HCT116 (cell line): Measurements from ENCODE around the gene POLR1A. TPM values are rescaled to one million over a fixed set of nuclear protein-coding genes. Genes with fewer than 3 reads are reported as not detected.

Source experiments
- ATAC-seq: fragments of 200-7000 bp; cut with Tn5 transposase; 2 replicates; pipeline ENCODE4 v1.9.1; 2020; ENCODE audit warnings: mild to moderate bottlenecking, moderate library complexity
- BruUV-seq: library from RNA; stranded (reverse); fragments of 400-500 nt; replicated peaks from 2 replicates; lab custom pipeline; 2021; lab: Mats Ljungman, UMichigan
- CTCF ChIA-PET: fragments of 300-600 bp; sonication (Branson Sonifier 250); formaldehyde crosslinking; loops from one replicate; lab custom pipeline; 2021; ENCODE audit warnings: antibody characterized with exemption; lab: Charles Lee
- POLR2A ChIA-PET: fragments of 300-600, 350-600 bp; sonication (Branson Sonifier 250); formaldehyde crosslinking; loops from one replicate; lab custom pipeline; 2021; ENCODE audit warnings: antibody characterized with exemption; lab: Charles Lee
- RAD21 ChIA-PET, 2 experiments: fragments of 300-600 bp; sonication (Branson Sonifier 250); formaldehyde crosslinking; loops; one replicate each; lab custom pipeline; 2023; ENCODE audit warnings: low total read pairs in 2 of 2; ENCODE audit not compliant: uncharacterized antibody in 2 of 2, unreplicated experiment in 2 of 2, low non-redundant PET in 1 of 2; lab: Charles Lee
- DNase-seq: peaks from one replicate; pipeline ENCODE4 v3.0.0-alpha.2; 2010; ENCODE audit warnings: low read depth, low spot score
- H2AFZ ChIP-seq: fragments of 200-600 bp; shearing (Covaris generic), sonication (generic); 2 replicates; pipeline ENCODE4 v1.6.1; 2017; ENCODE audit warnings: low read depth, mixed run types, mixed read lengths, antibody characterized with exemption, low read length; ENCODE audit not compliant: poor library complexity, severe bottlenecking
- H3K27ac ChIP-seq: 2 replicates; pipeline ENCODE4 v1.5.1; 2012; ENCODE audit warnings: low read depth, low read length
- H3K27me3 ChIP-seq: fragments of 200-600 bp; sonication (generic); 2 replicates; pipeline ENCODE4 v1.6.1; 2016; ENCODE audit warnings: mixed run types, low read length, mixed read lengths; ENCODE audit not compliant: insufficient read depth
- H3K36me3 ChIP-seq, 2 experiments: fragments of 200-500 bp in 1 of 2; fragments of 200-600 bp in 1 of 2; sonication (Bioruptor generic) in 1 of 2; sonication (generic) in 1 of 2; 2 replicates each; pipeline versions ENCODE4 v1.5.1 to v1.6.1; 2014 to 2016; ENCODE audit warnings: low read length in 2 of 2, inconsistent platforms in 1 of 2, mixed read lengths in 1 of 2, mixed run types in 1 of 2; ENCODE audit not compliant: insufficient read depth in 2 of 2, control insufficient read depth in 1 of 2
- H3K4me1 ChIP-seq, 2 experiments: fragments of 200-600 bp in 1 of 2; sonication (generic) in 1 of 2; 2 replicates each; pipeline versions ENCODE4 v1.5.1 to v1.6.1; 2012 to 2017; ENCODE audit warnings: low read length in 2 of 2, inconsistent platforms in 1 of 2, mild to moderate bottlenecking in 1 of 2, mixed read lengths in 1 of 2, mixed run types in 1 of 2, moderate library complexity in 1 of 2; ENCODE audit not compliant: insufficient read depth in 2 of 2, control insufficient read depth in 1 of 2
- H3K4me2 ChIP-seq: fragments of 200-600 bp; sonication (generic); 2 replicates; pipeline ENCODE4 v1.6.1; 2017; ENCODE audit warnings: mixed run types, low read length, mixed read lengths
- H3K4me3 ChIP-seq, 2 experiments: fragments of 200-600 bp in 1 of 2; sonication (generic) in 1 of 2; replicated peaks in 1 of 2; 2 replicates each; pipeline ENCODE4 v1.5.1; 2011 to 2016; ENCODE audit warnings: low read length in 2 of 2, control low read depth in 1 of 2, low read depth in 1 of 2, mild to moderate bottlenecking in 1 of 2, mixed read lengths in 1 of 2, mixed run types in 1 of 2
- H3K79me2 ChIP-seq: fragments of 200-600 bp; sonication (generic); 2 replicates; pipeline ENCODE4 v1.6.1; 2017; ENCODE audit warnings: mild to moderate bottlenecking, mixed run types, low read length, moderate library complexity, mixed read lengths; ENCODE audit not compliant: insufficient read depth
- H3K9ac ChIP-seq: fragments of 200-600 bp; sonication (generic); 2 replicates; pipeline ENCODE4 v1.6.1; 2016; ENCODE audit warnings: low read length, mixed read lengths
- H3K9me2 ChIP-seq: fragments of 200-600 bp; sonication (generic), shearing (Covaris generic); 2 replicates; pipeline ENCODE4 v1.6.1; 2017; ENCODE audit warnings: mixed run types, mild to moderate bottlenecking, moderate library complexity; ENCODE audit not compliant: insufficient read depth
- H3K9me3 ChIP-seq, 2 experiments: fragments of 200-500 bp in 1 of 2; fragments of 200-600 bp in 1 of 2; sonication (Bioruptor generic) in 1 of 2; sonication (generic) in 1 of 2; 2 replicates each; pipeline ENCODE4 v1.6.1; 2014 to 2017; ENCODE audit warnings: low read length in 2 of 2, mixed read lengths in 2 of 2, inconsistent platforms in 1 of 2, low read depth in 1 of 2, mild to moderate bottlenecking in 1 of 2, mixed run types in 1 of 2, moderate library complexity in 1 of 2; ENCODE audit not compliant: control insufficient read depth in 1 of 2, insufficient read depth in 1 of 2
- H4K20me1 ChIP-seq: fragments of 200-600 bp; sonication (generic), shearing (Covaris generic); 2 replicates; pipeline ENCODE4 v1.6.1; 2017; ENCODE audit warnings: mixed run types, mild to moderate bottlenecking, moderate library complexity; ENCODE audit not compliant: insufficient read depth
- ATF3 ChIP-seq: IDR thresholded peaks from 2 replicates; pipeline ENCODE4 v1.6.1; 2012
- CEBPB ChIP-seq: IDR thresholded peaks from 2 replicates; pipeline ENCODE4 v1.6.1; 2012; ENCODE audit warnings: low read depth
- CTCF ChIP-seq, 3 experiments: fragments of 200-600 bp in 1 of 3; sonication (generic) in 1 of 3; IDR thresholded peaks in 2 of 3; conservative IDR thresholded peaks in 1 of 3; 2 replicates each; pipeline ENCODE4 v1.5.1; 2012 to 2017; ENCODE audit warnings: low read depth in 2 of 3, low read length in 2 of 3, antibody characterized with exemption in 1 of 3, borderline replicate concordance in 1 of 3, control low read depth in 1 of 3, mild to moderate bottlenecking in 1 of 3, mixed read lengths in 1 of 3, mixed run types in 1 of 3, moderate library complexity in 1 of 3; ENCODE audit not compliant: insufficient read depth in 1 of 3
- ELF1 ChIP-seq: IDR thresholded peaks from 2 replicates; pipeline ENCODE4 v1.6.1; 2012; ENCODE audit warnings: low read depth, borderline replicate concordance
- EZH2 ChIP-seq: fragments of 200-600 bp; sonication (generic); IDR thresholded peaks from 2 replicates; pipeline ENCODE4 v1.6.1; 2017; ENCODE audit warnings: antibody characterized with exemption, mixed run types
- EZH2phosphoT487 ChIP-seq: fragments of 200-600 bp; IDR thresholded peaks from 2 replicates; pipeline ENCODE4 v1.6.1; 2018; ENCODE audit warnings: antibody characterized with exemption, borderline replicate concordance
- FOSL1 ChIP-seq: IDR thresholded peaks from 2 replicates; pipeline ENCODE4 v1.6.1; 2012; ENCODE audit warnings: low read depth
- JUND ChIP-seq: IDR thresholded peaks from 2 replicates; pipeline ENCODE4 v1.6.1; 2012
- MAX ChIP-seq: IDR thresholded peaks from 2 replicates; pipeline ENCODE4 v1.6.1; 2012
- POLR2A ChIP-seq: IDR thresholded peaks from 2 replicates; pipeline ENCODE4 v1.7.0; 2011; ENCODE audit warnings: borderline replicate concordance; ENCODE audit not compliant: insufficient read depth, insufficient read length; ENCODE audit errors: extremely low read depth
- POLR2AphosphoS5 ChIP-seq: IDR thresholded peaks from 2 replicates; pipeline ENCODE4 v1.6.1; 2011; ENCODE audit warnings: mild to moderate bottlenecking, low read depth, low read length, moderate library complexity
- RAD21 ChIP-seq: IDR thresholded peaks from 2 replicates; pipeline ENCODE4 v1.6.1; 2012; ENCODE audit warnings: low read depth, mild to moderate bottlenecking
- REST ChIP-seq: IDR thresholded peaks from 2 replicates; pipeline ENCODE4 v1.6.1; 2012; ENCODE audit warnings: low read depth
- SP1 ChIP-seq: IDR thresholded peaks from 2 replicates; pipeline ENCODE4 v1.6.1; 2012; ENCODE audit warnings: low read depth
- TCF7L2 ChIP-seq: IDR thresholded peaks from 2 replicates; pipeline ENCODE4 v1.7.0; 2011; ENCODE audit warnings: borderline replicate concordance, inconsistent platforms; ENCODE audit not compliant: insufficient read depth, insufficient read length; ENCODE audit errors: extremely low read depth
- YY1 ChIP-seq: IDR thresholded peaks from 2 replicates; pipeline ENCODE4 v1.6.1; 2011; ENCODE audit warnings: low read length, low read depth, moderate library complexity, mild to moderate bottlenecking; ENCODE audit not compliant: insufficient replicate concordance; ENCODE audit errors: extremely low read depth
- ZBTB33 ChIP-seq: IDR thresholded peaks from 2 replicates; pipeline ENCODE4 v1.6.1; 2011; ENCODE audit warnings: mild to moderate bottlenecking, low read length, moderate library complexity; ENCODE audit not compliant: insufficient replicate concordance; ENCODE audit errors: extremely low read depth
- ZFX ChIP-seq: fragments of 450-650 bp; IDR thresholded peaks from 2 replicates; pipeline ENCODE4 v1.6.1; 2017
- intact Hi-C: fragments of 100-400 bp; cut with micrococcal nuclease; formaldehyde crosslinking; loops from 2 replicates; pipeline ENCODE4 v1.10.0; 2022
- total RNA-seq: library from RNA; stranded (reverse); gene quantifications from one replicate; pipeline ENCODE4 v1.2.1, GENCODE V29; 2021; ENCODE audit not compliant: unreplicated experiment

Gene POLR1A
- total RNA-seq, 1 experiment from 2014 or later = 46.6 TPM

GRCh38 chr2:86010083-86010482 is 95.6 kb downstream of the POLR1A start:
- no peak for DNase-seq
- no peak overlapping the region for H3K9ac ChIP-seq
- H2AFZ ChIP-seq = no peak overlapping the region
- BruUV-seq = no TSS peak
- no peak overlapping the region for H3K27ac ChIP-seq
- ChIA-PET RAD21 (no interaction called here), POLR2A (no interaction called here), CTCF (no interaction called here)
- no peak for TF ChIP-seq CTCF (IDR thresholded peaks at IDR 0.05 in 2 of 3, conservative IDR thresholded peaks at IDR 0.05 in 1 of 3; ENCODE audit: borderline replicate concordance in 1 of 3, insufficient read depth in 1 of 3, low read depth in 2 of 3, low read length in 2 of 3)
- no peak for TF ChIP-seq SP1
- TF ChIP-seq POLR2AphosphoS5 = no peak
- TF ChIP-seq YY1 = no peak
- no peak for TF ChIP-seq ZFX
- no peak for TF ChIP-seq RAD21
- TF ChIP-seq ZBTB33 = no peak
- TF ChIP-seq CEBPB = no peak
- TF ChIP-seq TCF7L2 = no peak
- no peak for TF ChIP-seq EZH2phosphoT487
- TF ChIP-seq ATF3 = no peak
- no peak for TF ChIP-seq JUND
- no peak for TF ChIP-seq POLR2A
- no peak for TF ChIP-seq ELF1
- no peak for TF ChIP-seq REST
- no peak for TF ChIP-seq EZH2
- TF ChIP-seq MAX = no peak
- TF ChIP-seq FOSL1 = no peak
- no peaks in the 10 kb centered on the region for H3K4me1 ChIP-seq
- ATAC-seq = no peak
- no peak overlapping the region for H3K4me2 ChIP-seq
- H3K4me3 ChIP-seq = no peak overlapping the region
- intact Hi-C loops = loop anchor here (5.0 kb wide), 1 partner anchor 123 kb away; the partner anchor contains the start of gene ST3GAL5
- H3K9me3 ChIP-seq = peaks cover 9 to 21% of the 10 kb centered on the region in 2 experiments; a peak in 1 of 4 replicates
- no peaks in the 10 kb centered on the region for H4K20me1 ChIP-seq
- H3K27me3 ChIP-seq = no peaks in the 10 kb centered on the region
- H3K79me2 ChIP-seq = no peaks in the 10 kb centered on the region
- H3K36me3 ChIP-seq = no peaks in the 10 kb centered on the region
- no peaks in the 10 kb centered on the region for H3K9me2 ChIP-seq
